Fibroblast of the aortic adventitia (primary cell): ENCODE data around the gene PRICKLE3. TPM values are rescaled to one million over a fixed set of nuclear protein-coding genes. Genes with fewer than 3 reads are reported as not detected.
"Not testable (repeated sequence)": the region's sequence is repeated elsewhere in the genome, so short reads cannot be mapped to it uniquely, and the experiment has no call there.

Experiments used
- DNase-seq: peaks from one replicate; pipeline ENCODE4 v3.0.0-alpha.2; 2010; ENCODE audit warnings: low read depth
- H3K4me3 ChIP-seq: 2 replicates; pipeline ENCODE4 v1.5.1; 2011; ENCODE audit warnings: low read depth, mild to moderate bottlenecking, control low read depth, low read length, moderate library complexity
- total RNA-seq: library from RNA; depleted of rRNA; stranded (reverse); fragments of >200 nt; gene quantifications from 2 replicates; pipeline ENCODE4 v1.2.3, GENCODE V29; 2012; ENCODE audit warnings: low replicate concordance
- TF ChIP-seq, protein P1 (sequence below): IDR thresholded peaks from 2 replicates; pipeline ENCODE4 v1.5.1; 2011; ENCODE audit warnings: mild to moderate bottlenecking, low read length, control low read depth, inconsistent platforms; ENCODE audit not compliant: insufficient read depth

PRICKLE3 gene
- total RNA-seq, 1 donor, result 5.0 TPM

DNA sequence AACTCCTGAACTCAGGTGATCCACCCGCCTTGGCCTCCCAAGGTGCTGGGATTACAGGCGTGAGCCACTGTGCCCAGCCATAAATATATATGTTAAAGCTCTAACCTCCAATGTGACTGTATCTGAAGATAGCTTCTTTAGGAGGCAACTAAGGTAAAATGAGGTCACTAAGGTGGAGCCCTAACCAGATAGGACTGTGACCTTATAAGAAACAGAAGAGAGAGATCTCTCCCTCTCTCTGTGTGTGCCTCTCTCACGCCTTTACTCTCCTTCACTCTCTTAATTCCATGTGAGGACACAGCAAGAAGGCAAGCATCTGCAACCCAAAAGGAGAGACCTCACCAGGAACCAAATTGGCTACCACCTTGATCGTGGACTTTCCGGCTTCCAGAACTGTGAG is 24.5 kb downstream of the PRICKLE3 start:
- no peak overlapping the region for H3K4me3 ChIP-seq
- no peak for DNase-seq
- TF ChIP-seq, protein P1, sequence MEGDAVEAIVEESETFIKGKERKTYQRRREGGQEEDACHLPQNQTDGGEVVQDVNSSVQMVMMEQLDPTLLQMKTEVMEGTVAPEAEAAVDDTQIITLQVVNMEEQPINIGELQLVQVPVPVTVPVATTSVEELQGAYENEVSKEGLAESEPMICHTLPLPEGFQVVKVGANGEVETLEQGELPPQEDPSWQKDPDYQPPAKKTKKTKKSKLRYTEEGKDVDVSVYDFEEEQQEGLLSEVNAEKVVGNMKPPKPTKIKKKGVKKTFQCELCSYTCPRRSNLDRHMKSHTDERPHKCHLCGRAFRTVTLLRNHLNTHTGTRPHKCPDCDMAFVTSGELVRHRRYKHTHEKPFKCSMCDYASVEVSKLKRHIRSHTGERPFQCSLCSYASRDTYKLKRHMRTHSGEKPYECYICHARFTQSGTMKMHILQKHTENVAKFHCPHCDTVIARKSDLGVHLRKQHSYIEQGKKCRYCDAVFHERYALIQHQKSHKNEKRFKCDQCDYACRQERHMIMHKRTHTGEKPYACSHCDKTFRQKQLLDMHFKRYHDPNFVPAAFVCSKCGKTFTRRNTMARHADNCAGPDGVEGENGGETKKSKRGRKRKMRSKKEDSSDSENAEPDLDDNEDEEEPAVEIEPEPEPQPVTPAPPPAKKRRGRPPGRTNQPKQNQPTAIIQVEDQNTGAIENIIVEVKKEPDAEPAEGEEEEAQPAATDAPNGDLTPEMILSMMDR, result no peak

DNA sequence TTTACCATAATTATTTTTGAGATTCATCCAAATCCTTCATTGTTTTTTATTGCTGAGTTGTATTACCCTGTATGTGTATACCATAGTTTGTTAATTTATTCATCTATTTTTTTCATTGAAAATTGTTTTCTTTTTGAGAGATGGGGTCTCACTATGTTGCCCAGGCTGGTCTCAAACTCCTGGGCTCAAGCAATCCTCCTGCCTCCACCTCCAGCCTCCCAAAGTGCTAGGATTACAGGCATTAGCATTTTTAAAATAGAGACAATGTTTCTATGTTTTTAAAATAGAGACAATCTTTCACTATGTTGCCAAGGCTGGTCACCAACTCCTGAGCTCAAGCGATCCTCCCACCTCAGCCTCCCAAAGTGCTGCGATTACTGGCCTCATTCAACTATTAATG is 25.3 kb downstream of the PRICKLE3 start:
- TF ChIP-seq, protein P1, result no peak
- DNase-seq, result no peak
- H3K4me3 ChIP-seq, result no peak overlapping the region

DNA sequence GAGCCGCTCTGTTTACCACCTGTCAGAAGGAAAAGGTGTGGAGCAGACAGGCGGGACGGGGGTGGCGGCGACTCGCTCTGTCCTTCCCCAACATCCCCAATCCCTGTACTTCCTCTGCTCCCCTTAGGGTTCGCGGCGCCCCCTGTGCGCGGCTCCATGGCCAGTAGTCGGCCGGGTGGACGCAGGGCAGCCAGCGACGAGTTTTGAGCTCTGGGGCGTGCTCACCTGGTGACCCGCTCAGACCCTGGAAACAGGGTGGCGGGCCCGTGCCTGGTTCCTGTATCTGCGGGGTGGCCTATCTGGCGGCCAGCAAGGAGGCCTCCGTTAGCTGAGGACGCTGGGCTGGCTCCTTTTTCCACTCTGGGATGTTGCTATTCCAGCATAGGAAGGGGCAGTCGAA is 29.0 kb downstream of the PRICKLE3 start:
- no peak for DNase-seq
- no peak overlapping the region for H3K4me3 ChIP-seq
- TF ChIP-seq, protein P1, result no peak

DNA sequence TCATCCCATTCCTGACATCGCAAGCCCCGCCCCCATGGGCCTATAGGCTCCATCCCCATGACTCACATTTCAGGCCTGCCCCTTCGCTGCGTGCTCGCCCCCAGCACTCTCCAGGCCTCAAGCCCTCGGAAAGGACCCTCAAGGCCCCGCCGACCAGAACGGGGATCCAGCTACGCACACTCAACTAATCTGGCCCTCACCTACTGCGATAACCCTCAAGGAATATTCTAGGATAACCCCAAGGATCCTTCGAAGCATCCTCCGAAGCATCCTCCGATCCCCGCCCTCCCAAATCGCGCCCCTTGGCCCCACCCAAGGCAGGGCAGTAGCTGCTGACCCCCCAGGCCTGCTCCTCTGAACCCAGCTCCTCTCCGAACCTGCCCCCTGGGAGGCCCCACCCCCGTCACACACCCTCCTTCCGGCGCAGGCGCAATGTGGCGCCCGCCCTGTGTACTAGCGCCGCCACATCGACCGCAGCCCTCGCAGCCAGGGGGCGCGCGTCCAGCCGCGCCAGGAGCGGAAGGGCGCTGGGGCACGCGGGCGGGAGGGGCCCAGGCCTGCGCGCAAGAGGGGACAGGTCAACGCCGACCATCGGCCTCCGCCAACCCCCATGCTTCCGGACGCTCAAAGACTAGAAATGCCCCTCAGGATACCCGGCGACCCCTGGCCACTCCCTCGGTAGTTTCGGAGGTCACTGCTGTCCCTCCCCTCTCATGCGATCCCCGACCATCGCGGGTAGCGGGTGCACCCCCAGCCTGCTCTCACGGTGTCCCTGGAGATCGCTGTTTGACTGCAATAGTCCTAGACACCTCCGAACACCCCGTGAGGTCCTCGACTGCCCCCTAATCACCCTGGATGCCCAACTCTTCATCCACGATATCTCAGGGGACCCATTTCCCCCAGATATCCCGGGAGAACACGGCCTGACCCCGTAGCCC is 30.0 kb downstream of the PRICKLE3 start:
- H3K4me3 ChIP-seq, result peak overlapping the region; percentile 59
- peak; percentile 84 for DNase-seq
- TF ChIP-seq, protein P1, result peak; percentile 44

DNA sequence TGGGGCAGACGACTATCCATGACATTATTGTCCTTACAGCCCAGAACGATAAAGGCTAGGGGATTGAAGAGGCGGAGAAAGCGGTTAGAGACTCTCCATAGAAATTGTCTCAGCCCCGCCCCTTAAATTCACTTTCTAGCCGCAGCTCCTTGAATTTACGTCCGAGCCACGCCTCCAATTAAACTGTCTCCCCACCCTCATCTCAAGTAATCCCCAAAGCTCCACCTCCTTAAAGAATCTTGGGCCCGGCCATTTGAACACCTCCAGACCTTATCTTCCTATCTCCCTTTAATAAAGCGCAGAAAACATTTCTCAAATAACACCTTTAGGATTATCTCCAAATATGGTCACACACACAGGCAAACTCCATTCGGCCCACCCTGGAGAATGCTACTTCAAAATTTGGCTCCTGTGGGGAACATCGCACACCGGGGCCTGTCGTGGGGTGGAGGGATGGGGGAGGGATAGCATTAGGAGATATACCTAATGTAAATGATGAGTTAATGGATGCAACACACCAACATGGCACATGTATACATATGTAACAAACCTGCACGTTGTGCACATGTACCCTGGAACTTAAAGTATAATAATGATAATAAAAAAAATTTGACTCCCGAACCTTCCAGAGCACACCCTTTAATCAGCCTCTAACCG is 30.8 kb downstream of the PRICKLE3 start:
- TF ChIP-seq, protein P1, result no peak
- peak overlapping the region; percentile 54 for H3K4me3 ChIP-seq
- peak; percentile 63 for DNase-seq

DNA sequence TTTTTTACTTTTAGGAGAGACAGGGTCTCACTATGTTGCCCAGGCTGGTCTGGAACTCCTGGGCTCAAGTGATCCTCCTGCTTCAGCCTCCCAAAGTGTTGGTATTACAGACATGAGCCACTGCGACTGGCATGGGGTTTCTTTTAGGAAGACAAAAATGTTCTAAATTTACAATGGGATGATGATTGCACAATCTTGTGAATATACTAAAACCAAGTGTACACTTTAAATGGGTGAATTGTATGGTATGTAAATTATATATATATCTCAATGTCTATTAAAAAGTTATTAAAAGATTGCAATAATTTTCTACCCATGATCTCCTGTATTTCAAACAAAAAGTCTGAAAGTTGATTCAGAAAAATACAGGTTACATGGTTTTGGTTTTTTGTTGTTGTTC is 32.7 kb downstream of the PRICKLE3 start:
- DNase-seq, result no peak
- TF ChIP-seq, protein P1, result no peak
- no peak overlapping the region for H3K4me3 ChIP-seq

DNA sequence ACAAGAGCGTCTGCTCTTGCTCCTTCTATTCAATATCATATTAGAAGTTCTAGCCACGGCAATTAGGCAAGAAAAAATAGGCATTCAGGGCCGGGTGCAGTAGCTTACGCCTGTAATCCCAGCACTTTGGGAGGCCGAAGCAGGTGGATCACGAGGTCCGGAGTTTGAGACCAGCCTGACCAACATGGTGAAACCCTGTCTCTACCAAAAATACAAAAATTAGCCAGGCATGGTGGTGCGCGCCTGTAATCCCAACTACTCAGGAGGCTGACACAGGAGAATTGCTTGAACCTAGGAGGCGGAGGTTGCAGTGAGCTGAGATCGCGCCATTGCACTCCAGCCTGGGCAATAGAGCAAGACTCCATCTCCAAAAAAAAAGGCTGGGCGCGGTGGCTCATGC is 36.9 kb downstream of the PRICKLE3 start:
- H3K4me3 ChIP-seq, DNase-seq: not testable (repeated sequence)

DNA sequence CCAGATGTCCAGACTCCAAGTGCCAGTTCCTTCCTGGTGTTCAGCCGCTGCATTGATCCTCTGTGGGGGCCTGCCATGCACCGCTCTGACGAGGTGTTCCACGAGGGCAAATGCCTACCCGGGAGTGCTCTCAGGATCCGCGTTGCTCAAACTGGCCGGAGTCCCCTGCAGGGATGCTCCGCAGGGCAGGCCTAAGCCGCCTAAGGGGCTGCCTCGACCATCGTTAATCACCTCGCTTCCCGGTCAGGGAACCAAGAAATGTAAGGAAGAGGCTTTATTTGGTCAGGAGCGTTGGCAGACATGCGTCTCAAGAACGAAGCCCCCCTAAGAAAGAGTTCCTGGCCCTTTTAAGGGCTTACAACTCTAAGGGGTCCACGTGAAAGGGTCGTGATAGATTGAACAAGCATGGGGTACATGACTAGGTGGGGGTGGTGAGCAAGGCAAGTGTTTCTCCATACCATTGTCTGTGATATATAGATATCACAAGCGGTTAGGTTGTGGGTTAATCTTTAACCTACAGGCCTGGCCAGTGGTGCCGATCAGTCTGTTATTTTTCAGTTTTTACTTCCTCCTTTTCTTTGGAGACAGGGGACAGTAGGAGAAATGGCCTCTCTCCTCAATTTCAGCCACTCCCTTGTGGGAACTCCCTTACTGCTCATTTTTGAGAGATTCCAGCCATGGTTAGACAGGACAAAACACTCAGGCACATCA is 37.6 kb downstream of the PRICKLE3 start:
- H3K4me3 ChIP-seq, DNase-seq: not testable (repeated sequence)
